H1 (cell line): ENCODE results near the gene SLC10A2. TPM values are rescaled to one million over a fixed set of nuclear protein-coding genes. Genes with fewer than 3 reads are reported as not detected.

Experiments used
- CTCF ChIA-PET: fragments of 300-600 bp; sonication (Branson Sonifier 250); formaldehyde crosslinking; loops from one replicate; lab custom pipeline; 2021; ENCODE audit not compliant: partially characterized antibody; lab: Charles Lee
- POLR2A ChIA-PET: fragments of 300-600 bp; sonication (Branson Sonifier 250); formaldehyde crosslinking; loops from one replicate; lab custom pipeline; 2021; ENCODE audit warnings: inconsistent platforms; ENCODE audit not compliant: partially characterized antibody; lab: Charles Lee
- DNase-seq, 2 experiments: peaks; one replicate each; pipeline versions ENCODE4 v3.0.0 to v3.0.0-alpha.2; 2010 to 2022; ENCODE audit warnings: low spot score in 2 of 2, low read depth in 1 of 2, mixed read lengths in 1 of 2
- FAIRE-seq: peaks from 2 replicates; lab custom pipeline; 2011; peaks lifted over from hg19 to GRCh38; lab: Jason Lieb, UNC
- H2AFZ ChIP-seq: 2 replicates; pipeline ENCODE4 v1.8.1; 2012; ENCODE audit warnings: low read length, inconsistent platforms
- H2AK5ac ChIP-seq: 2 replicates; pipeline ENCODE4 v1.6.1; 2013; ENCODE audit warnings: low read depth, low read length
- H2BK120ac ChIP-seq: replicated peaks from 2 replicates; pipeline ENCODE3; 2013; ENCODE audit warnings: low read depth, low read length, inconsistent platforms
- H2BK12ac ChIP-seq: 2 replicates; pipeline ENCODE4 v1.6.1; 2013; ENCODE audit warnings: low read depth, low read length
- H2BK15ac ChIP-seq: 2 replicates; pipeline ENCODE4 v1.6.1; 2013; ENCODE audit warnings: low read length
- H2BK20ac ChIP-seq: 2 replicates; pipeline ENCODE4 v1.6.1; 2013; ENCODE audit warnings: low read length
- H2BK5ac ChIP-seq: 2 replicates; pipeline ENCODE4 v1.6.1; 2013; ENCODE audit warnings: low read depth, low read length
- H3K14ac ChIP-seq: 2 replicates; pipeline ENCODE4 v1.6.1; 2013; ENCODE audit warnings: inconsistent platforms; ENCODE audit not compliant: insufficient read length
- H3K18ac ChIP-seq: 2 replicates; pipeline ENCODE4 v1.6.1; 2013; ENCODE audit warnings: low read length; ENCODE audit errors: extremely low read depth
- H3K23ac ChIP-seq: 2 replicates; pipeline ENCODE4 v1.6.1; 2013; ENCODE audit warnings: inconsistent platforms; ENCODE audit not compliant: insufficient read length
- H3K23me2 ChIP-seq: 2 replicates; pipeline ENCODE4 v1.6.1; 2013; ENCODE audit warnings: low read depth, low read length
- H3K27ac ChIP-seq: 2 replicates; pipeline ENCODE4 v1.6.1; 2011; ENCODE audit warnings: low read depth, low read length, inconsistent platforms
- H3K27me3 ChIP-seq, 4 experiments: replicated peaks in 1 of 4; 1 replicate in 1 of 4; 2 replicates in 3 of 4; pipeline versions ENCODE4 v1.6.1 to v1.8.1; 2011 to 2013; ENCODE audit warnings: low read length in 3 of 4, mild to moderate bottlenecking in 3 of 4, inconsistent platforms in 2 of 4, mixed read lengths in 2 of 4, moderate library complexity in 1 of 4; ENCODE audit not compliant: control insufficient read depth in 3 of 4, insufficient read depth in 3 of 4; ENCODE audit errors: extremely low read depth in 1 of 4
- H3K36me3 ChIP-seq, 4 experiments: 2 replicates each; pipeline versions ENCODE4 v1.6.1 to v1.8.1; 2011 to 2013; ENCODE audit warnings: mild to moderate bottlenecking in 4 of 4, low read length in 3 of 4, moderate library complexity in 2 of 4, control low read depth in 1 of 4, inconsistent platforms in 1 of 4; ENCODE audit not compliant: insufficient read depth in 4 of 4, control insufficient read depth in 2 of 4
- H3K4ac ChIP-seq: replicated peaks from 2 replicates; pipeline ENCODE3; 2013; ENCODE audit warnings: low read length, low read depth, mixed read lengths, inconsistent platforms; ENCODE audit not compliant: insufficient read length
- H3K4me1 ChIP-seq, 4 experiments: replicated peaks in 1 of 4; 1 replicate in 1 of 4; 2 replicates in 3 of 4; pipeline versions ENCODE4 v1.6.1 to v1.8.1; 2011 to 2013; ENCODE audit warnings: low read length in 3 of 4, inconsistent platforms in 2 of 4, mixed read lengths in 1 of 4; ENCODE audit not compliant: insufficient read depth in 4 of 4, control insufficient read depth in 3 of 4
- H3K4me2 ChIP-seq, 2 experiments: 2 replicates each; pipeline versions ENCODE4 v1.6.1 to v1.8.1; 2011 to 2013; ENCODE audit warnings: low read depth in 2 of 2, low read length in 2 of 2, control low read depth in 1 of 2, inconsistent platforms in 1 of 2, mild to moderate bottlenecking in 1 of 2; ENCODE audit not compliant: insufficient read depth in 1 of 2
- H3K4me3 ChIP-seq, 4 experiments: fragments of 200-600, 300-600 bp in 1 of 4; sonication (generic), shearing (Covaris generic), sonication (Bioruptor Twin) in 1 of 4; 2 replicates each; pipeline versions ENCODE4 v1.5.1 to v1.8.1; 2011 to 2016; ENCODE audit warnings: low read length in 4 of 4, low read depth in 3 of 4, control low read depth in 2 of 4, inconsistent platforms in 2 of 4, mild to moderate bottlenecking in 2 of 4, mixed read lengths in 1 of 4, moderate library complexity in 1 of 4; ENCODE audit not compliant: insufficient read depth in 2 of 4; ENCODE audit errors: extremely low read depth in 1 of 4
- H3K56ac ChIP-seq: replicated peaks from 2 replicates; pipeline ENCODE3; 2013; ENCODE audit warnings: low read depth, mild to moderate bottlenecking, mixed read lengths, low read length, inconsistent platforms; ENCODE audit not compliant: insufficient read length
- H3K79me1 ChIP-seq: 2 replicates; pipeline ENCODE4 v1.6.1; 2013; ENCODE audit warnings: low read depth, low read length, control low read depth
- H3K79me2 ChIP-seq, 2 experiments: 2 replicates each; pipeline versions ENCODE4 v1.6.1 to v1.8.1; 2012 to 2013; ENCODE audit warnings: low read length in 2 of 2, mild to moderate bottlenecking in 2 of 2, inconsistent platforms in 1 of 2; ENCODE audit not compliant: insufficient read depth in 2 of 2, control insufficient read depth in 1 of 2
- H3K9ac ChIP-seq, 4 experiments: replicated peaks in 1 of 4; 1 replicate in 1 of 4; 2 replicates in 3 of 4; pipeline versions ENCODE4 v1.6.1 to v1.8.1; 2011 to 2013; ENCODE audit warnings: low read depth in 3 of 4, low read length in 3 of 4, control low read depth in 2 of 4, mild to moderate bottlenecking in 2 of 4, moderate library complexity in 2 of 4, inconsistent platforms in 1 of 4; ENCODE audit errors: extremely low read depth in 1 of 4
- H3K9me3 ChIP-seq, 2 experiments: 2 replicates each; pipeline versions ENCODE4 v1.6.1 to v1.8.1; 2012 to 2013; ENCODE audit warnings: mild to moderate bottlenecking in 2 of 2, moderate library complexity in 2 of 2, control low read depth in 1 of 2, inconsistent platforms in 1 of 2, low read depth in 1 of 2, low read length in 1 of 2, mixed read lengths in 1 of 2; ENCODE audit not compliant: insufficient read depth in 2 of 2
- H4K20me1 ChIP-seq, 2 experiments: replicated peaks in 1 of 2; 2 replicates each; pipeline versions ENCODE3 to v1.8.1; 2011 to 2013; ENCODE audit warnings: inconsistent platforms in 2 of 2, low read length in 2 of 2, mild to moderate bottlenecking in 1 of 2; ENCODE audit not compliant: insufficient read depth in 2 of 2, control insufficient read depth in 1 of 2
- H4K5ac ChIP-seq: 2 replicates; pipeline ENCODE4 v1.6.1; 2013; ENCODE audit warnings: low read length, low read depth, mixed read lengths, inconsistent platforms; ENCODE audit not compliant: insufficient read length
- H4K8ac ChIP-seq: 2 replicates; pipeline ENCODE4 v1.8.0; 2013; ENCODE audit warnings: mild to moderate bottlenecking, moderate library complexity, low read length, inconsistent platforms; ENCODE audit not compliant: insufficient read depth; ENCODE audit errors: extremely low read depth
- H4K91ac ChIP-seq: replicated peaks from 2 replicates; pipeline ENCODE3; 2013; ENCODE audit warnings: low read length, mixed read lengths, inconsistent platforms; ENCODE audit not compliant: insufficient read length
- ATF3 ChIP-seq: IDR thresholded peaks from 2 replicates; pipeline ENCODE4 v1.6.1; 2011; ENCODE audit warnings: low read depth, mild to moderate bottlenecking, low read length; ENCODE audit not compliant: insufficient read depth
- BRCA1 ChIP-seq: IDR thresholded peaks from 2 replicates; pipeline ENCODE4 v1.6.1; 2012; ENCODE audit warnings: low read depth, low read length, improper control_type of control experiment
- CBX8 ChIP-seq: fragments of 300-800, 300-1000 bp; sonication (generic); IDR thresholded peaks from 2 replicates; pipeline ENCODE4 v1.7.1; 2016; ENCODE audit warnings: low read depth, low read length, borderline replicate concordance
- EGR1 ChIP-seq: IDR thresholded peaks from 2 replicates; pipeline ENCODE4 v1.6.1; 2011; ENCODE audit warnings: low read depth, low read length, borderline replicate concordance
- GTF2F1 ChIP-seq: IDR thresholded peaks from 2 replicates; pipeline ENCODE4 v1.6.1; 2012; ENCODE audit warnings: low read depth, low read length, improper control_type of control experiment, borderline replicate concordance
- POLR2AphosphoS5 ChIP-seq: IDR thresholded peaks from 2 replicates; pipeline ENCODE4 v1.6.1; 2011; ENCODE audit warnings: low read depth, low read length
- POU5F1 ChIP-seq: IDR thresholded peaks from 2 replicates; pipeline ENCODE4 v1.6.1; 2011; ENCODE audit warnings: low read depth, mild to moderate bottlenecking, low read length, moderate library complexity
- RNF2 ChIP-seq: fragments of 200-900, 300-1000 bp; sonication (generic); IDR thresholded peaks from 2 replicates; pipeline ENCODE4 v1.7.1; 2016; ENCODE audit warnings: borderline replicate concordance, low read depth, mild to moderate bottlenecking, antibody characterized with exemption, low read length; ENCODE audit not compliant: poor library complexity, severe bottlenecking; ENCODE audit errors: missing control alignments
- SIX5 ChIP-seq: IDR thresholded peaks from 2 replicates; pipeline ENCODE4 v1.6.1; 2011; ENCODE audit warnings: mild to moderate bottlenecking, low read depth, low read length
- SP4 ChIP-seq: IDR thresholded peaks from 2 replicates; pipeline ENCODE4 v1.6.1; 2012; ENCODE audit warnings: low read length, inconsistent platforms
- TAF7 ChIP-seq: optimal IDR thresholded peaks from 2 replicates; pipeline ENCODE3; 2011; ENCODE audit warnings: low read depth, mild to moderate bottlenecking, inconsistent platforms, low read length, moderate library complexity, borderline replicate concordance
- ZNF274 ChIP-seq: IDR thresholded peaks from 2 replicates; pipeline ENCODE4 v1.7.0; 2012; ENCODE audit warnings: low read length, borderline replicate concordance; ENCODE audit errors: extremely low read depth
- WGBS, 2 experiments: shearing (Covaris generic) in 1 of 2; methylation state at CpG; one replicate each; pipeline versions ENCODE4 v1.1.6 to v1.1.7; 2013 to 2015; ENCODE audit warnings: low lambda C conversion rate in 2 of 2, mixed read lengths in 2 of 2, inconsistent platforms in 1 of 2, low coverage in 1 of 2, missing lambda C conversion rate in 1 of 2; ENCODE audit not compliant: insufficient replicate concordance in 2 of 2, insufficient coverage in 1 of 2, insufficient read length in 1 of 2; ENCODE audit errors: extremely low coverage in 1 of 2, missing lambda C conversion rate in 1 of 2; 5-methylcytosine and 5-hydroxymethylcytosine counted together
- polyA plus RNA-seq, 7 experiments: library from polyadenylated mRNA; depleted of rRNA in 3 of 7; stranded (reverse) in 5 of 7; unstranded in 2 of 7; fragments of >200 nt in 5 of 7; fragments of 200-250 nt in 2 of 7; gene quantifications; 1 replicate in 5 of 7; 2 replicates in 1 of 7; 4 replicates in 1 of 7; pipeline versions ENCODE4 v1.2.1 to v1.2.3, GENCODE V29; 2011 to 2013; ENCODE audit warnings: missing spikeins in 2 of 7, mixed read lengths in 2 of 7
- total RNA-seq: library from RNA; stranded (reverse); fragmentation: NEBNext Ultra II Directional; extraction: Animal tissue kit (Norgen Biotek cat#: 25700); gene quantifications from 2 replicates; pipeline ENCODE4 v1.2.1, GENCODE V29; 2021
- TF ChIP-seq, protein P1 (sequence below): IDR thresholded peaks from 2 replicates; pipeline ENCODE4 v1.6.1; 2011; ENCODE audit warnings: low read length, improper control_type of control experiment

SLC10A2 gene
- total and polyA plus RNA-seq, 2 of the 8 experiments (the other 6 are each of a cell fraction or from before 2014, with no cell fraction given): not detected

DNA sequence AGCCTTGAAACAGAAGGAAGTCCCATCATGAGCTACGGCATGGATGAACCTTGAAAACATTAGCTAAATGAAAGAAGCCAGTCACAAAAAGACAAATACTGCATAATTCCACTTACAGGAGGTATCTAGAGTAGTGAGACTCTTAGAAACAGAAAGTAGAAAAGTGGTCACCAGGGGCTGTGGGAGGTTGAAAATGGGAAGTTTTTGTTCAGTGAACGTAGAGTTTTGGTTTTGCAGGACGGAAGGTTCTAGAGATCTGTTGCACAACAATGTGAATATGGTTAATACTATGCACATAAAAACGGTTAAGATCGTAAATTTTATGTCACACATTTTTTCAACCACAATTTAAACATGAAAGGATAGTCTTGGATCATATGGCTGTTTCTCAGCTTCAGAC, 11.9 kb upstream of the SLC10A2 start:
- Histone ChIP-seq H3K18ac (no peak overlapping the region), H3K79me1 (no peaks in the 10 kb centered on the region), H3K14ac (no peak overlapping the region), H4K8ac (no peak overlapping the region), H2AFZ (no peak overlapping the region), H3K4me2 (no peak overlapping the region), H4K5ac (no peak overlapping the region), H3K4me1 (no peaks in the 10 kb centered on the region), H3K79me2 (no peaks in the 10 kb centered on the region), H3K56ac (no peak overlapping the region), H3K27ac (no peak overlapping the region), H3K4ac (no peak overlapping the region), H4K20me1 (no peaks in the 10 kb centered on the region), H2BK5ac (no peak overlapping the region), H2BK120ac (no peak overlapping the region), H3K9me3 (0 out of 4 replicates have a peak, but pooled peaks cover 0 to 2% of the 10 kb centered on the region in 2 experiments), H2BK15ac (no peak overlapping the region), H2AK5ac (no peak overlapping the region), H2BK20ac (no peak overlapping the region), H3K36me3 (no peaks in the 10 kb centered on the region), H3K23me2 (no peaks in the 10 kb centered on the region), H3K4me3 (no peak overlapping the region), H3K27me3 (no peaks in the 10 kb centered on the region), H4K91ac (no peak overlapping the region), H3K9ac (no peak overlapping the region), H3K23ac (no peak overlapping the region), H2BK12ac (no peak overlapping the region)
- no peak for FAIRE-seq
- POLR2A ChIA-PET: no interaction called here
- 89% methylated on average over 5 of the region's 5 CpGs; no CpG with 5 or more reads in 1 of the 2 experiments for WGBS, 2 experiments
- DNase-seq: no peak
- CTCF ChIA-PET: no interaction called here
- TF ChIP-seq EGR1 (no peak), RNF2 (no peak), POLR2AphosphoS5 (no peak), TAF7 (no peak), ZNF274 (no peak), CBX8 (no peak), GTF2F1 (no peak), SP4 (no peak), POU5F1 (no peak), SIX5 (no peak), ATF3 (no peak), BRCA1 (no peak)
- TF ChIP-seq, protein P1, sequence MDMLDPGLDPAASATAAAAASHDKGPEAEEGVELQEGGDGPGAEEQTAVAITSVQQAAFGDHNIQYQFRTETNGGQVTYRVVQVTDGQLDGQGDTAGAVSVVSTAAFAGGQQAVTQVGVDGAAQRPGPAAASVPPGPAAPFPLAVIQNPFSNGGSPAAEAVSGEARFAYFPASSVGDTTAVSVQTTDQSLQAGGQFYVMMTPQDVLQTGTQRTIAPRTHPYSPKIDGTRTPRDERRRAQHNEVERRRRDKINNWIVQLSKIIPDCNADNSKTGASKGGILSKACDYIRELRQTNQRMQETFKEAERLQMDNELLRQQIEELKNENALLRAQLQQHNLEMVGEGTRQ: no peak
